ENCODE results near the gene CREB5.

CREB5 gene

DNA sequence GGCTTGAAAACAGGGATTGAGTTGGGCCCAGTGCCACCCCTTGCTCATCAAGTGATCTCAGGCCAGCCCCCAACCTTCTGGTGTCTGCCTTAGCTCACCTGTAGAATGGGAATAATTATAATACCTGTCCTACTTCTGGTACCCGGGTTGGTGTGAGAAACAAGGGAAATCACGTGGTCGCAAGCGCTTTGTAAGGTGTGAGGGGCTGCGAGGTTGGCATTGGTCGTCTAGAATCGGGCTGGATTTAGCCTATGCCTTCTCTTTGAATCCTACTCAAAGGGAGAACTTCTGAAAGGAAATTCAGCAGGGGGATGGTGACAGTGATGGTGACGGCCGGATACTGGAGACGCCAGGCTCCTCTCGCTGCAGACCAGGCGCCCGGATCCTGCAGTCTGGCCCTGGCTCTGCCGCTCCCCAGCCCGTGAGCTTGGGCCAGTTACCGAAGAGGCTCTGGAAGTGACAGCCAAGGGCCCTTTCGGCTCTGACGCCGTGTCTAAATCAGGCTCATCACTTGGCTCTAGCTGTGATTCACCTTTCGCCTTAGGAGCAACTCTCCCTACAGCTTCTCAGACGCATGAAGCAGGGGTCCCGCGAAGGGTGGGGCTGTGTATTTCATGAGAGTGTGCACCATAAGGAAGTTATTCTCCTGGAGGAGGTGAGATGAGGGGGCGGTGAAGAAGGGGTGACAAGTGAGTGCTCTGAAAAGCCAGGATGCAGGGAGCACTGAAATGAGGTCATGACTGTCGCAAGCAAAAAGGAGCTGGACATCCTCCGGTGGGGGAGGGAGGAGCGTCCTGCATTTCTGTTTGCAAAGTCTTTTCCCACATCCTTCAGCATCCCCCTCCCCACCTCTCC, 4.0 kb upstream of the CREB5 start:
- no peak for DNase-seq

- peak; percentile 72 for DNase-seq
These were observed 3.2 kb upstream of the CREB5 start for GRCh38 chr7:28408960-28409715.

DNA sequence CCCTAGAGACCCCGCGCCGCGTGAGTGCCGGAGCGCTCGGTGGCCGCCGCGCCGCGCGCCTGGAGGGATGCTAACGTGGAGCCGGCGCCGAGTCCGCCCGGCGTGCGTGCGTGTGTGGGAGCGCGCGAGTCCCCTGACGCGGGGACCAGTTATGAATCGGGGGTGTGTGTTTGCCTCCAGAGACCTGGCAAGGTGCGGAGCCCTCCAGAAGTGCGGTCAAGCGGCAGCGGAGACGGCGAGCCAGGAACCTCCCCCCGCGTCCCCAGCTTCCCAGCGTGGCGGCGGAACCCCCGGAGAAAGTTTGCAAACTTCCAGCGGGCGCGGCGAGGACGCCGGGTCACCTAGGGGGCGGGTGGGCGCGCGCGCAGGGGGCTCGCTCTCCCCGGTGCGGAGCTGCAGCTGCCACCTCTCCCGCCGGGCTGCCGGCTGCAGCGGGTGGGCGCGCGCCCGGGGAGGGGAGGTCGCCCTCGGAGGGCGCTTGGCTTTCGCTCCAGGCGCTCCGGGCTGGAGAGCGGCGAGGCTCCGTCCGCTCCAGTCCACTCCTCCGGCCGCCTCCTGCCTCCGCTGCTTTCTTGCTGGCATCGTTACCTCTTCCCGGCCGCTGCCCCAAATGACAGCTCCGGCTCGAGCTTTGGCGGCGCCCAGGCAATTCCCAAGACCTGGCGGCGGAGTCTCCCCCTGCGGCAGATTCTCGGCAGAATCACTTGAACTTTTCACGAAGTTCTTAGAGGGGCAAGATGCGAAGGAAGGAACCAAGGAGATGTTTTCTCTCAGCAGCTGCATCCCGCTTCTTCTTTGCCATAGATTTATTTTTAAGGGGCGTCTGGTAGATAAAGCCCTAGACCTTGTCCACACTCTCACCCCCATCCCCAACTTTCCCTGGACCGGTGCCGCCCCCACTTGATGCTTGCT, 2.3 kb upstream of the CREB5 start:
- DNase-seq, result no peak

GRCh38 chr7:28410628-28411531, 1.4 kb upstream of the CREB5 start:
- no peak for DNase-seq

- no peak for DNase-seq
These were observed 693 bp downstream of the CREB5 start for GRCh38 chr7:28413011-28413410.

DNA sequence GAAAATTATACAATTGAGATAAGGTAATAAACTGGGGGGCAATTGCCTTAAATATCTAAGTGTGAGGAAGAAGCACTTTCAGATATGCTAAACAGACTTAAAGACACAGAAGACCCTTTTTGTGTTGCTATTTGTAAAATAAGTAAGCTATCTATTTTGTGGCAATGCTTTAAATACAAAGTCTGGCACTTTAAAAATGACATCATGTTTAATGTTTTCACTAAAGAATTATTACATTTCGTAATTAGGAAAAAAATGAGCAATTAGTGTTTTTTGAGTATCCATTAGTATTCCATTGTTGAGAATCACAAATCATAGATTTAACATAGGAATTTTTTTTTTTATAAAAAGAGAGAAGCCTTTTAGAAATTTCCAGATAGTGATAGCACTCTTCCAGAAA, 2.1 kb downstream of the CREB5 start:
- no peak for DNase-seq

GRCh38 chr7:28417321-28417940, 5.1 kb downstream of the CREB5 start:
- DNase-seq, result no peak

DNA sequence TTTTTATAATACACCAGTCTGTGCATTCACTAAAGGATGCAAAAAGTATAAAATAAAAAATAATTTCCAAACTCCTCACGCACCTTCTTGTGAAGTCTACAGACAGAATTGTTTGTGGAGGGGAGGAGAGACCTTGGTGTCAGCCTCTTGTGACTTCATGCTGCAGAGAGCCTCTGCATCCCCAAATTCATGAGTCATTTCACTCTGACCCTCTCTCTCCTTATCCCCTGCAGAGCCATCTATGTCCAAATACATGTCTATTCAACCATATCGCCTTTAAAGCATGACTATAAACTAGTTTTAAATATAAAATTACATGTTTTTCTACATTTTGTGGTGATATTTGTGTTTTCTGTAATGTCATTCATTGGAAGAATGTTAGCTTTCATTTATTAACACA, 6.0 kb downstream of the CREB5 start:
- no peak for DNase-seq

DNA sequence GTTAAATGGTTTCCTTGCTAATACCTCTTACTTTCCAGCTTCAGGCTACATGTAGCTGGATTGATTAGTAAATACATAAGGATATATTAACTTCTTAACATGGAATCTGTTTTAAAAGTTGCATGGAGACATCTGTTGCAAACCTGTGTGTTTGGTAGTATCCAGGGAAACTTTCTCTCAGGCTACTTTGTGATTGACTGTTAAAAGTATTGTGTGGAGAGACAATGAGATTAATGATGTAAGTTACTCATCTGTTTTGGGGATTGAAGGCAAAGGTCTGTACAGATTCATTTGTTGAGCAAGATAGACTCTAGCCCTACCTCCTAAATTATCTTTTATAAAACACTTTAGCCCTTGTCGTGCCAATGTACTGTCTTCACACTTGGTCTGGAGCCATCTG, 6.6 kb downstream of the CREB5 start:
- no peak for DNase-seq

DNA sequence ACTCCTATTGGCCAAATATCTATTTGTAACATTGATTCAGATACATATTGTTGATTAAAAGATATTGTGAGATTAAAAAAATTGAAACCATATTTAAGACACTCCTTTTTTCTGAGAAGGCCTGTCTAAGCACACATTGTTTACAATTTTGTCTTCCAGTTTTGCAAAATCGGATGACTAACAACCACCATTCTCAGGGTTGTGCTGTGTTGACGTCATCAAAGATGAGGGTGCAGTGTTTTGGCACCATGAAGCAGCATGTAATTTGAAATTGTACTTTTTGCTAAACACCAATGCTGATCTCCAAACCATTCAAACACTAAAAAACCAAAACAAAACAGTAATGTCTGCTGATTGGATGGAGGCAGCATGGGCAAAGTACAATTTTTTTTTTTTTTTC, 7.4 kb downstream of the CREB5 start:
- DNase-seq, result no peak

GRCh38 chr7:28423112-28423511, 10.8 kb downstream of the CREB5 start:
- DNase-seq, result no peak

DNA sequence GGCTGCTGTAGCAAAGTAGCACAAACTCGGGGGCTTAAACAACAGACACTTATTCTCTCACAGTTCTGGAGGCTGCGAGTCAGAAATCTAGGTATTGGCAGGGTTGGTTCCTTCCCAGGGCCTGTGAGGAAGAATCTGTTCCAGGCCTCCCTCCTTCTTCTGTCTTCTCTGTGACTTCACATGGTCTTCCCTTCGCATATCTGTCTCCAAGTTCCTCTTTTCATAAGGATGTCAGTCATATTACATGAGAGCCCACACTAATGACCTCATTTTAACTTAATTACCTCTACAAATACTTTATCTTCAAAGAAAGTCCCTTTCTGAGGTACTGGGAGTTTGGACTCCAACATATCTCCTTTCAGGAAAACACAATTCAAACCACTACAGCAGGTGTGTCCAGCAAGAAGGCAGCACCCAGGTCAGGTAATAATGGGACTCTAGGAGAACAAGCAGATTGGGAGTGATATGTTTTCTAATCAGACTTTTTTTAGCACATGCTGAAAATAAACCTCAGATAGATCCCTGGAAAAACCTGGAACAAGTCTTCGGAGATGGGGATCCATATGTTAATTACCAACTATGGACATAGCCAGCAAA, 11.7 kb downstream of the CREB5 start:
- no peak for DNase-seq

GRCh38 chr7:28425496-28425895, 13.2 kb downstream of the CREB5 start:
- no peak for DNase-seq

- DNase-seq, result no peak
These were observed 14.9 kb downstream of the CREB5 start for GRCh38 chr7:28427236-28427635.

GRCh38 chr7:28430616-28431015, 18.3 kb downstream of the CREB5 start:
- no peak for DNase-seq

DNA sequence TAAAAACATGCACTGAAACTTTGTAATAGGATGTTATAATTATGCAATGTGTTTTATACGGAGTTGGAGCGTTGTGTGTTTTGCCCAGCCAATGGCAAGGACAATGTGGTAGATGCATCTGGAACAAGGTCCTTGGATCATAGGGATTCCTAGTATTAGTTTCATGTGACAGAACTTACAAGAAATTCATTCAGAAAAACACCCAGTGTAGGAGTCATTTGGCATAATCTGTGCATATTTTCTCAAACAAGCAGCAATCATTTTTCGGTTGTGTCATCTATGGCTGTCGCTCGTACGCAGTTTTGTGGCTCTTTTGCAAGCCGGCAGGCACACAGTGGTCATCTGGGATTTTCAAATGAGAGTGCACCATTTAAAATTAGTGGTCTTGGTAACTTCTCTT, 19.8 kb downstream of the CREB5 start:
- no peak for DNase-seq

DNA sequence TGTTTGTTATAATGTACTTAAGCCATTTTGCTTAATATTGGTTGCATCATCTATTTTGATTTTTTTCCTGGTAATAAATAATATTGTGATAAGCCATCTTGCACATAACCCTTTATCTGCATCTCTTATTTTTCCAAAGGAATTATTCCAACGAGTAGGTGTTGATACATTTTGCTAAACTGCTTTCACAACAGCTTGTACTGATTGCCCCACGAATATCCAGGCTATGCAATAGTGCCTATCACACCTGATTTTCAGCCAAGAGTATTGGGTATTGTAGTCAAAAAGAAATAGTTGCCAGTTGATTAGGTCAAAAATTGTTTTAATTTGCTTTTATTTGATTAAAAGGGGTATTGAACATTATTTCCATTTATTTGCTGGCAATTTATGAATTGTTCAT, 20.7 kb downstream of the CREB5 start:
- no peak for DNase-seq

DNA sequence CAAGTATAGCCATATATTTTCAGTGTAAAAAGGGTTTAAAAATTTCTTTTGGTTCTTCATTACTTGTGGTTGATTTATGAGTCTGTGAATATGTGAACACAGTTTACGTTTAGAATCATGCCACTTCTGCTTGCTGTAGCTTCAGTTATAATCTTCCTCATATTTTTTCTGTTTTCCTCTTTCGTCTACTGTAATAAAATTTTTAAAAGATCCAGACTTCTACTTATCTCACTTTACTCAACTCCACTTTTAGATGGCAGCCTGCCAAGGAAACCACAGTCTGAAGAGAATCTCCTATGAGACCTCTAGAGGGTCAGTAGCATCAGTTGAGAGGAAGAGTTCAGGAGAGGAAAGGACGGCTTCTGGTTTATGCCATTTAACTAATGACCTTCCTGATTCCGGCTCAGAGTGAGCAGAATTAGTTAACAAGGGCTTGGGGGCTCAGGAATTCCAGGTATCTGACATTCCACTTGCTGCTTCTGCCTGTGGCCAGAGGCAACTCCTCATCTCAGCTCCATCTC, 21.4 kb downstream of the CREB5 start:
- DNase-seq, result no peak

GRCh38 chr7:28434510-28434909, 22.2 kb downstream of the CREB5 start:
- DNase-seq, result no peak

DNA sequence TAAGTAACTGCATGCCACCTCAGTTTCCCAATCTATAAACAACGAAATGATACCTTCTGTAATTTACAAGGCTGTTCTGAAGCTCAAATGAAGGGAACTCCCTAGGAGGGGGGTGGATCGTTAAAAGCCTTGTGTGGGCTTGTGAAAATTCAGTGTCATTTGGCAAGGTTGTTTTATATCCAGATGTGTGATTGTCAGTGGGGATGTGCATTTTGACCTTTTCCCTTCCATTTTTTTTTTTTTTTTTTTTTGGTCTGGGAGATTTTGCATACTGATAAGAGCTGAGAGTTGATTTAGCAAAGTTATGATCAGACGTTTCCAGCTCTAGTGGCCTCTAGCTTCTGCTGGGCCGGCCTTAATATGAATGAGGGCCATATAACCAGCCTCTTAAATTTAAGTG, 22.8 kb downstream of the CREB5 start:
- DNase-seq, result no peak

- no peak for DNase-seq
These were observed 23.5 kb downstream of the CREB5 start for GRCh38 chr7:28435732-28436378.
